HepG2 (cell line): Measurements from ENCODE around the gene PAX4. TPM values are rescaled to one million over a fixed set of nuclear protein-coding genes. Genes with fewer than 3 reads are reported as not detected.
A peak's percentile ranks its signal among the peaks of the same experiment; 100 is the strongest.

Experiments used
- AKAP8 ChIP-seq: sonication (generic); formaldehyde crosslinking; IDR thresholded peaks from 2 replicates; pipeline ENCODE4 v1.5.1; 2020; ENCODE audit warnings: mild to moderate bottlenecking, missing genetic modification reagents
- HOXA5 ChIP-seq: sonication (generic); formaldehyde crosslinking; IDR thresholded peaks from 2 replicates; pipeline ENCODE4 v1.4.0; 2020; ENCODE audit warnings: missing genetic modification reagents
- JARID2 ChIP-seq: sonication (generic); formaldehyde crosslinking; IDR thresholded peaks from 2 replicates; pipeline ENCODE4 v1.8.1; 2023; ENCODE audit warnings: missing genetic modification reagents, inconsistent platforms; ENCODE audit not compliant: insufficient replicate concordance
- JUN ChIP-seq: sonication (generic); formaldehyde crosslinking; IDR thresholded peaks from 2 replicates; pipeline ENCODE4 v1.4.0; 2020; ENCODE audit warnings: mild to moderate bottlenecking, missing genetic modification reagents
- MAFK ChIP-seq, 2 experiments: IDR thresholded peaks in 1 of 2; conservative IDR thresholded peaks in 1 of 2; 2 replicates each; pipeline ENCODE4 v1.6.1; 2011; ENCODE audit warnings: improper control_type of control experiment in 2 of 2, low read length in 2 of 2
- REXO4 ChIP-seq: sonication (generic); formaldehyde crosslinking; IDR thresholded peaks from 2 replicates; pipeline ENCODE4 v1.8.0; 2022; ENCODE audit warnings: missing genetic modification reagents, mild to moderate bottlenecking, borderline replicate concordance
- RNF219 ChIP-seq: sonication (generic); formaldehyde crosslinking; IDR thresholded peaks from 2 replicates; pipeline ENCODE4 v1.5.0; 2020; ENCODE audit warnings: mild to moderate bottlenecking, missing genetic modification reagents
- SAP130 ChIP-seq: IDR thresholded peaks from 2 replicates; pipeline ENCODE4 v1.6.1; 2016; ENCODE audit warnings: low read depth
- SRSF1 ChIP-seq: fragments of 200-400 bp; formaldehyde crosslinking; optimal IDR thresholded peaks from 2 replicates; pipeline ENCODE3; 2017; ENCODE audit warnings: mild to moderate bottlenecking, low read depth, low read length, moderate library complexity
- SUZ12 ChIP-seq: fragments of 150-350 bp; IDR thresholded peaks from 2 replicates; pipeline ENCODE4 v1.6.1; 2014; ENCODE audit warnings: low read depth, low read length
- ZFYVE20 ChIP-seq: sonication (generic); formaldehyde crosslinking; IDR thresholded peaks from 2 replicates; pipeline ENCODE4 v1.8.0; 2023; ENCODE audit warnings: low read depth, mild to moderate bottlenecking, moderate library complexity, missing genetic modification reagents, borderline replicate concordance
- ZNF329 ChIP-seq: sonication (generic); formaldehyde crosslinking; IDR thresholded peaks from 2 replicates; pipeline ENCODE4 v1.9.0; 2021; ENCODE audit warnings: low read depth, mild to moderate bottlenecking, missing genetic modification reagents
- ZNF367 ChIP-seq: sonication (generic); formaldehyde crosslinking; IDR thresholded peaks from 2 replicates; pipeline ENCODE4 v1.4.0; 2020; ENCODE audit warnings: missing genetic modification reagents, borderline replicate concordance
- ZNF576 ChIP-seq: sonication (generic); formaldehyde crosslinking; IDR thresholded peaks from 2 replicates; pipeline ENCODE4 v1.4.0; 2020; ENCODE audit warnings: mild to moderate bottlenecking, missing genetic modification reagents
- polyA plus RNA-seq, 8 experiments: library from polyadenylated mRNA; depleted of rRNA in 3 of 8; stranded (reverse) in 7 of 8; unstranded in 1 of 8; fragments of >200 nt; fragmentation: Illumina TruSeq in 4 of 8; extraction: Trizol in 4 of 8; gene quantifications; 2 replicates each; pipeline versions ENCODE4 v1.2.1 to v1.2.3, GENCODE V29; 2011 to 2016; ENCODE audit warnings: low read depth in 4 of 8, missing spikeins in 1 of 8, mixed read lengths in 1 of 8; ENCODE audit not compliant: insufficient read depth in 1 of 8
- total RNA-seq, 5 experiments: library from RNA; depleted of rRNA; stranded (reverse); fragments of >200 nt; fragmentation: Illumina TruSeq; extraction: Trizol; gene quantifications; 2 replicates each; pipeline ENCODE4 v1.2.3, GENCODE V29; 2016; ENCODE audit warnings: low read depth in 1 of 5
- TF ChIP-seq, protein P1 (sequence below): sonication (generic); formaldehyde crosslinking; IDR thresholded peaks from 2 replicates; pipeline ENCODE4 v1.4.0; 2020; ENCODE audit warnings: mild to moderate bottlenecking, missing genetic modification reagents
- TF ChIP-seq, protein P2 (sequence below): sonication (generic); formaldehyde crosslinking; IDR thresholded peaks from 2 replicates; pipeline ENCODE4 v1.4.0; 2020; ENCODE audit warnings: mild to moderate bottlenecking, missing genetic modification reagents
- TF ChIP-seq, protein P3 (sequence below): sonication (generic); formaldehyde crosslinking; IDR thresholded peaks from 2 replicates; pipeline ENCODE4 v1.5.1; 2020; ENCODE audit warnings: missing genetic modification reagents, mild to moderate bottlenecking, borderline replicate concordance

Gene PAX4
- total and polyA plus RNA-seq, 2 of the 13 experiments (the other 11 are each of a cell fraction or from before 2014, with no cell fraction given): not detected

DNA sequence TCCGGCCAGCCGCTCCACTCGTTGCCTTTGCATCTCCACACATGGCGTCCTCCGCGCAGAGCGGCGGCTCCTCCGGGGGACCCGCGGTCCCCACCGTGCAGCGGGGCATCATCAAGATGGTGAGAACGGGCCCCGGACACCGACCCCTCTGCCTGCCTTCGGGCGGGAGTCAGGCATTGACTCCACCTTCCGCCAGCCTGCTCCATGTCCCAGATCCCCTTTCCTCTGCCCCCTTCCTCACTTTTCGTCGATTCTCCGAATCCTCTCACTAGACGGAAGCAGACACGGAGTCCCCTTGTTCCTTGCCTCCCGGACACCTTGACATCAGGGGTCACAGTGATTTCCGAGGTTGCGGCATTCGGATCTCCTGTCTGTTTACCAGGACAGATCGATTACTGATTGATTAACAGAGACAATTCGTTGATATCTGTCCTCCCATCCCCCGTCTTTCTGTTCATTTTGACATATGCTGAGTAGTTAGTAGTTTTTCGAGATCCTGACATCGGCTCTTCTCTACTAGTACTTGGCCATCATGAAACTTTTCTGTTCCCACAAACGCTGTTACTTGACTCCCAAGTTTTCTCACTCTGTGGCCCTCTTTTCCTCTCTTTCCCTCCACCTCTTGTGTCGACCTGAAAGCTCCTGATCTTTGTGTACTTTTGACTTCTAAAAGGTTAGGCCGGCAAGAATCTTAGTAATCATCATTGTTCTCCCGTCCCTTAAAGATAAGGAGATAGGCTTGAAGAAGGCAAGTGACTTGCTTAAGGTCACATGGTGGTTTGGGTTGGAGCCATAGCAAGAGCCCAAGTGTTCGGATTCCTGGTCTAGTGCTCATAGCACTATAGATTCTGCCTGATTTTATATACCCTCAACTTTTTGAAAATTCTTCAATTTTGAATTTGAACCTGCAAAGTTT is 34.6 kb upstream of the PAX4 start (continued):
- no peak for TF ChIP-seq JARID2 (CRISPR knock-in tag)
- TF ChIP-seq RNF219 (CRISPR knock-in tag): peak; percentile 35; the same call in 1 of the 2 replicates
- no peak for TF ChIP-seq JUN (CRISPR knock-in tag)
- TF ChIP-seq, protein P1, sequence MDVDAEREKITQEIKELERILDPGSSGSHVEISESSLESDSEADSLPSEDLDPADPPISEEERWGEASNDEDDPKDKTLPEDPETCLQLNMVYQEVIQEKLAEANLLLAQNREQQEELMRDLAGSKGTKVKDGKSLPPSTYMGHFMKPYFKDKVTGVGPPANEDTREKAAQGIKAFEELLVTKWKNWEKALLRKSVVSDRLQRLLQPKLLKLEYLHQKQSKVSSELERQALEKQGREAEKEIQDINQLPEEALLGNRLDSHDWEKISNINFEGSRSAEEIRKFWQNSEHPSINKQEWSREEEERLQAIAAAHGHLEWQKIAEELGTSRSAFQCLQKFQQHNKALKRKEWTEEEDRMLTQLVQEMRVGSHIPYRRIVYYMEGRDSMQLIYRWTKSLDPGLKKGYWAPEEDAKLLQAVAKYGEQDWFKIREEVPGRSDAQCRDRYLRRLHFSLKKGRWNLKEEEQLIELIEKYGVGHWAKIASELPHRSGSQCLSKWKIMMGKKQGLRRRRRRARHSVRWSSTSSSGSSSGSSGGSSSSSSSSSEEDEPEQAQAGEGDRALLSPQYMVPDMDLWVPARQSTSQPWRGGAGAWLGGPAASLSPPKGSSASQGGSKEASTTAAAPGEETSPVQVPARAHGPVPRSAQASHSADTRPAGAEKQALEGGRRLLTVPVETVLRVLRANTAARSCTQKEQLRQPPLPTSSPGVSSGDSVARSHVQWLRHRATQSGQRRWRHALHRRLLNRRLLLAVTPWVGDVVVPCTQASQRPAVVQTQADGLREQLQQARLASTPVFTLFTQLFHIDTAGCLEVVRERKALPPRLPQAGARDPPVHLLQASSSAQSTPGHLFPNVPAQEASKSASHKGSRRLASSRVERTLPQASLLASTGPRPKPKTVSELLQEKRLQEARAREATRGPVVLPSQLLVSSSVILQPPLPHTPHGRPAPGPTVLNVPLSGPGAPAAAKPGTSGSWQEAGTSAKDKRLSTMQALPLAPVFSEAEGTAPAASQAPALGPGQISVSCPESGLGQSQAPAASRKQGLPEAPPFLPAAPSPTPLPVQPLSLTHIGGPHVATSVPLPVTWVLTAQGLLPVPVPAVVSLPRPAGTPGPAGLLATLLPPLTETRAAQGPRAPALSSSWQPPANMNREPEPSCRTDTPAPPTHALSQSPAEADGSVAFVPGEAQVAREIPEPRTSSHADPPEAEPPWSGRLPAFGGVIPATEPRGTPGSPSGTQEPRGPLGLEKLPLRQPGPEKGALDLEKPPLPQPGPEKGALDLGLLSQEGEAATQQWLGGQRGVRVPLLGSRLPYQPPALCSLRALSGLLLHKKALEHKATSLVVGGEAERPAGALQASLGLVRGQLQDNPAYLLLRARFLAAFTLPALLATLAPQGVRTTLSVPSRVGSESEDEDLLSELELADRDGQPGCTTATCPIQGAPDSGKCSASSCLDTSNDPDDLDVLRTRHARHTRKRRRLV (CRISPR knock-in tag): no peak
- 0 out of 2 replicates have a peak, but pooled peaks have one; percentile 19 for TF ChIP-seq ZFYVE20 (CRISPR knock-in tag)
- TF ChIP-seq, protein P2, sequence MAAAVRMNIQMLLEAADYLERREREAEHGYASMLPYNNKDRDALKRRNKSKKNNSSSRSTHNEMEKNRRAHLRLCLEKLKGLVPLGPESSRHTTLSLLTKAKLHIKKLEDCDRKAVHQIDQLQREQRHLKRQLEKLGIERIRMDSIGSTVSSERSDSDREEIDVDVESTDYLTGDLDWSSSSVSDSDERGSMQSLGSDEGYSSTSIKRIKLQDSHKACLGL (CRISPR knock-in tag): no peak; the same call in 1 of the 2 replicates
- TF ChIP-seq SUZ12: no peak
- TF ChIP-seq, protein P3, sequence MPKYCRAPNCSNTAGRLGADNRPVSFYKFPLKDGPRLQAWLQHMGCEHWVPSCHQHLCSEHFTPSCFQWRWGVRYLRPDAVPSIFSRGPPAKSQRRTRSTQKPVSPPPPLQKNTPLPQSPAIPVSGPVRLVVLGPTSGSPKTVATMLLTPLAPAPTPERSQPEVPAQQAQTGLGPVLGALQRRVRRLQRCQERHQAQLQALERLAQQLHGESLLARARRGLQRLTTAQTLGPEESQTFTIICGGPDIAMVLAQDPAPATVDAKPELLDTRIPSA (CRISPR knock-in tag): 0 out of 2 replicates have a peak, but pooled peaks have one; percentile 16
- no peak for TF ChIP-seq REXO4 (CRISPR knock-in tag)
- no peak for TF ChIP-seq HOXA5 (CRISPR knock-in tag)
- TF ChIP-seq SAP130 (CRISPR knock-in tag): peak; percentile 37; the same call in 1 of the 2 replicates
- TF ChIP-seq SRSF1: no peak
- no peak for TF ChIP-seq ZNF329 (CRISPR knock-in tag)
- no peak for TF ChIP-seq AKAP8 (CRISPR knock-in tag)
- no peak for TF ChIP-seq MAFK (conservative IDR thresholded peaks at IDR 0.05 in 1 of 2, IDR thresholded peaks at IDR 0.05 in 1 of 2; ENCODE audit: low read length in 2 of 2)
- TF ChIP-seq ZNF576 (CRISPR knock-in tag): 0 out of 2 replicates have a peak, but pooled peaks have one; percentile 0
- no peak for TF ChIP-seq ZNF367 (CRISPR knock-in tag)
